Retinal pigment epithelial cell (primary cell): ENCODE results near the gene CAMKMT.

Experiments
- DNase-seq: peaks from one replicate; pipeline ENCODE4 v3.0.0-alpha.2; 2010; ENCODE audit warnings: low read depth
- H3K4me3 ChIP-seq: 2 replicates; pipeline ENCODE4 v1.5.1; 2011; ENCODE audit warnings: mild to moderate bottlenecking, low read length, control low read depth, moderate library complexity
- CTCF ChIP-seq: conservative IDR thresholded peaks from 2 replicates; pipeline ENCODE4 v1.5.1; 2011; ENCODE audit warnings: low read depth, low read length, control low read depth, inconsistent platforms

Gene CAMKMT

GRCh38 chr2:44777036-44777435, 415.3 kb downstream of the CAMKMT start:
- DNase-seq = no peak
- peak overlapping the region; percentile 9 for H3K4me3 ChIP-seq
- no peak for TF ChIP-seq CTCF

GRCh38 chr2:44777537-44777936, 415.8 kb downstream of the CAMKMT start:
- DNase-seq = no peak
- TF ChIP-seq CTCF = no peak
- peak overlapping the region; percentile 9 for H3K4me3 ChIP-seq

- no peak for DNase-seq
Observed at GRCh38 chr2:44778221-44778654, 416.5 kb downstream of the CAMKMT start.

GRCh38 chr2:44778671-44779476, 417.1 kb downstream of the CAMKMT start:
- no peak overlapping the region for H3K4me3 ChIP-seq
- no peak for TF ChIP-seq CTCF
- no peak for DNase-seq

More at GRCh38 chr2:44778221-44778654, 416.5 kb downstream of the CAMKMT start:
- H3K4me3 ChIP-seq = no peak overlapping the region
- no peak for TF ChIP-seq CTCF

GRCh38 chr2:44779793-44780192, 418.0 kb downstream of the CAMKMT start:
- no peak overlapping the region for H3K4me3 ChIP-seq
- no peak for TF ChIP-seq CTCF
- no peak for DNase-seq

- DNase-seq = no peak
- TF ChIP-seq CTCF = no peak
- H3K4me3 ChIP-seq = no peak overlapping the region
Observed at GRCh38 chr2:44780406-44780805, 418.7 kb downstream of the CAMKMT start.

GRCh38 chr2:44785433-44785832, 423.7 kb downstream of the CAMKMT start:
- no peak for DNase-seq
- no peak overlapping the region for H3K4me3 ChIP-seq
- TF ChIP-seq CTCF = no peak
